ENCODE results near the gene DUOXA2. TPM values are rescaled to one million over a fixed set of nuclear protein-coding genes. Genes with fewer than 3 reads are reported as not detected.

DUOXA2 gene
- polyA plus RNA-seq, 3 donors from 2014 or later, result not detected

GRCh38 chr15:45157974-45158373, 43.8 kb downstream of the DUOXA2 start:
- DNase-seq, result no peak
- peaks cover 19 to 20% of the 10 kb centered on the region in 2 donors for H3K4me1 Mint-ChIP-seq
- no peak overlapping the region for H3K4me3 Mint-ChIP-seq
- peaks cover 0 to 3% (median 0%) of the 10 kb centered on the region in 3 donors for H3K36me3 Mint-ChIP-seq
- no peak overlapping the region for H3K27ac Mint-ChIP-seq
- H3K9me3 Mint-ChIP-seq, result no peaks in the 10 kb centered on the region
- peaks cover 0 to 1% (median 0%) of the 10 kb centered on the region in 3 donors for H3K27me3 Mint-ChIP-seq (ENCODE audit: low read depth in 3 of 3)

DNA sequence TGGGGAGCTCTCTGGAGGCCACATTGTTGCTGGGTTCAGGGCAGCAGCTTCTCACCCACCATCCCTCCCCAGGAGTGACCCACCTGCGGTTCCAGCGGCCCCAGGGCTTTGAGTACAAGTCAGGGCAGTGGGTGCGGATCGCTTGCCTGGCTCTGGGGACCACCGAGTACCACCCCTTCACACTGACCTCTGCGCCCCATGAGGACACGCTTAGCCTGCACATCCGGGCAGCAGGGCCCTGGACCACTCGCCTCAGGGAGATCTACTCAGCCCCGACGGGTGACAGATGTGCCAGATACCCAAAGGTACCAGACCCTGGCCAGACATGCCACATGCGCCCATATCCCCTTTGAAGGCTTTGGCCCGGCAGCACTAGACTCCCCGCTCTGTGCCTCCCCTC, 47.5 kb downstream of the DUOXA2 start:
- H3K4me3 Mint-ChIP-seq, result no peak overlapping the region
- peak overlapping the region in 1 of 6 donors; percentile 63 for H3K27ac Mint-ChIP-seq
- peaks cover 31 to 40% of the 10 kb centered on the region in 2 donors for H3K4me1 Mint-ChIP-seq
- DNase-seq, result no peak
- peaks cover 0 to 5% (median 3%) of the 10 kb centered on the region in 3 donors for H3K27me3 Mint-ChIP-seq (ENCODE audit: low read depth in 3 of 3)
- H3K9me3 Mint-ChIP-seq, result no peaks in the 10 kb centered on the region
- H3K36me3 Mint-ChIP-seq, result no peaks in the 10 kb centered on the region

- peaks cover 33 to 38% of the 10 kb centered on the region in 2 donors for H3K4me1 Mint-ChIP-seq
- no peaks in the 10 kb centered on the region for H3K36me3 Mint-ChIP-seq
- DNase-seq, result peak; percentile 62 to 67 (median 63)
- H3K4me3 Mint-ChIP-seq, result no peak overlapping the region
- H3K27me3 Mint-ChIP-seq (ENCODE audit: low read depth in 3 of 3), result peaks cover 2 to 5% (median 4%) of the 10 kb centered on the region in 3 donors
- peak overlapping the region in 2 of 6 donors; percentile 24 to 40 for H3K27ac Mint-ChIP-seq
- no peaks in the 10 kb centered on the region for H3K9me3 Mint-ChIP-seq
These were observed 48.8 kb downstream of the DUOXA2 start for GRCh38 chr15:45162771-45163507.

DNA sequence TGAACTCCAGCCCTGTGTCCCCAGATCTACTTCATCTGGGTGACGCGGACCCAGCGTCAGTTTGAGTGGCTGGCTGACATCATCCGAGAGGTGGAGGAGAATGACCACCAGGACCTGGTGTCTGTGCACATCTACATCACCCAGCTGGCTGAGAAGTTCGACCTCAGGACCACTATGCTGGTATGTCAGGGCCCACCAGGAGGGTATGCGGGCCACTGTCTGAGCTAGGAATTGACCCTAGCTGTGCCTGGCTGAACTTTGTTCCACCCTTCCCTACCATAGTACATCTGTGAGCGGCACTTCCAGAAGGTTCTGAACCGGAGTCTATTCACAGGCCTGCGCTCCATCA, 49.4 kb downstream of the DUOXA2 start:
- peaks cover 33 to 35% of the 10 kb centered on the region in 2 donors for H3K4me1 Mint-ChIP-seq
- H3K36me3 Mint-ChIP-seq, result no peaks in the 10 kb centered on the region
- no peak for DNase-seq
- no peak overlapping the region for H3K27ac Mint-ChIP-seq
- peaks cover 2 to 5% (median 4%) of the 10 kb centered on the region in 3 donors for H3K27me3 Mint-ChIP-seq (ENCODE audit: low read depth in 3 of 3)
- no peak overlapping the region for H3K4me3 Mint-ChIP-seq
- no peaks in the 10 kb centered on the region for H3K9me3 Mint-ChIP-seq

GRCh38 chr15:45164914-45165313, 50.8 kb downstream of the DUOXA2 start:
- Mint-ChIP-seq H3K9me3 (no peaks in the 10 kb centered on the region), H3K36me3 (no peaks in the 10 kb centered on the region), H3K27ac (peak overlapping the region; percentile 54 to 87 (median 79)), H3K4me1 (peaks cover 24 to 28% of the 10 kb centered on the region in 2 donors), H3K4me3 (peak overlapping the region in 4 of 5 donors; percentile 70 to 82 (median 78)), H3K27me3 (ENCODE audit: low read depth in 3 of 3) (peaks cover 2 to 5% (median 4%) of the 10 kb centered on the region in 3 donors)
- no peak for DNase-seq

- H3K27ac Mint-ChIP-seq, result peak overlapping the region; percentile 67 to 87 (median 84)
- H3K9me3 Mint-ChIP-seq, result no peaks in the 10 kb centered on the region
- DNase-seq, result no peak
- peak overlapping the region; percentile 70 to 82 (median 77) for H3K4me3 Mint-ChIP-seq
- no peaks in the 10 kb centered on the region for H3K36me3 Mint-ChIP-seq
- H3K27me3 Mint-ChIP-seq (ENCODE audit: low read depth in 3 of 3), result peaks cover 2 to 5% (median 4%) of the 10 kb centered on the region in 3 donors
- peaks cover 20 to 28% of the 10 kb centered on the region in 2 donors for H3K4me1 Mint-ChIP-seq
These were observed 51.4 kb downstream of the DUOXA2 start for GRCh38 chr15:45165536-45165935.

- peaks cover 20 to 28% of the 10 kb centered on the region in 2 donors for H3K4me1 Mint-ChIP-seq
- no peaks in the 10 kb centered on the region for H3K36me3 Mint-ChIP-seq
- DNase-seq, result peak; percentile 79 to 82 (median 81)
- H3K9me3 Mint-ChIP-seq, result no peaks in the 10 kb centered on the region
- peak overlapping the region; percentile 37 to 87 (median 82) for H3K27ac Mint-ChIP-seq
- peak overlapping the region; percentile 60 to 84 (median 80) for H3K4me3 Mint-ChIP-seq
- peaks cover 2 to 5% (median 4%) of the 10 kb centered on the region in 3 donors for H3K27me3 Mint-ChIP-seq (ENCODE audit: low read depth in 3 of 3)
These were observed 52.9 kb downstream of the DUOXA2 start for GRCh38 chr15:45166834-45167630.

GRCh38 chr15:45167631-45168205, 53.6 kb downstream of the DUOXA2 start:
- no peaks in the 10 kb centered on the region for H3K9me3 Mint-ChIP-seq
- H3K27ac Mint-ChIP-seq, result peak overlapping the region; percentile 37 to 87 (median 82)
- H3K4me1 Mint-ChIP-seq, result peaks cover 20 to 28% of the 10 kb centered on the region in 2 donors
- H3K4me3 Mint-ChIP-seq, result peak overlapping the region; percentile 60 to 84 (median 80)
- DNase-seq, result no peak
- no peaks in the 10 kb centered on the region for H3K36me3 Mint-ChIP-seq
- H3K27me3 Mint-ChIP-seq (ENCODE audit: low read depth in 3 of 3), result peaks cover 2 to 5% (median 4%) of the 10 kb centered on the region in 3 donors

Other genes starting within 250 kb of the DUOXA2 start
- not detected for gene TERB2, start 157.6 kb upstream of the DUOXA2 start, polyA plus RNA-seq
- gene SORD, start 91.1 kb upstream of the DUOXA2 start, polyA plus RNA-seq, result 1 to 10 TPM in 2 of 3 donors, under 1 TPM in 1; 0.84 to 6.1 (median 5.8) TPM
- not detected for gene DUOX2, start 154 bp upstream of the DUOXA2 start, polyA plus RNA-seq
- gene DUOXA1, start 15.6 kb downstream of the DUOXA2 start, polyA plus RNA-seq, result not detected
- 1 to 10 TPM in 1 of 3 donors, under 1 TPM in 2; 0.32 to 3.4 (median 0.43) TPM for gene DUOX1, start 15.7 kb downstream of the DUOXA2 start, polyA plus RNA-seq
- gene SHF, start 73.6 kb downstream of the DUOXA2 start, polyA plus RNA-seq, result 1 to 10 TPM in 2 of 3 donors, under 1 TPM in 1; 0.76 to 2.0 (median 1.9) TPM
- gene SLC28A2, start 137.9 kb downstream of the DUOXA2 start, polyA plus RNA-seq, result not detected

All from immature natural killer cell (primary cell).